ENCODE results near the gene CAPZB.

The CAPZB gene

DNA sequence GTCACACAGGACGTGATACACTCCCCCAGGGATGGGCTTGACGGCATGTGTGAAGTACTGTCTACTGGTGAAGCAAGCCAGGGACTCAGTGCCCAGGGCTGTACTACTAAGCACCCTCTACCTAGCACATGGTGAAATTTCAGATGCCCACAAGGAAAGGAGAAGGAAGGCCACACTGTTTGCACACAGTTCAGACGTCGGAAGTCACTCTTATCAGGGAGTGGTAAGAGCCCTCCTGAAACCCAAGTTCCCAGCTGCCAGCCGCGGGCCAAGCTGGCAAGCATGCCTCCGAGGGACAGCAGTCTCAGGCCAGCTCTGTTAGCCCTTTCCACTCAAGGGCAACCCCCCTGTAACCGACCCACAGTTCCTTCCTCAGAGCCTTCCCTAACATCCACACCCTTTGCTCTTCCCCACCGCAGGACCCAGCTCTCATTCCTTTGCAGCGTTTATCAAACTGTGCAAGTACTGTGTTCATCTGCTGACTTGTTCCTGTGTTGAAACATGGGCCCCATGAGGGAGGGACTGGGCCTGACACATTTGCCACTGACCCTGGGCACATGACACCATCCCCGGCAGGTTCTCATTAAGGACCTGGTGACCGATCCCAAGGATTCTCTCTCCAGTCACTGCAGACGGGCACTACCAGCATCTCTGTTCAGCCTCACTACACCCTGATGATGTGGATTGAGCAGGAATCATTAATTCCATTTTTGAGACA, 114.7 kb downstream of the CAPZB start:
- no peak for DNase-seq

DNA sequence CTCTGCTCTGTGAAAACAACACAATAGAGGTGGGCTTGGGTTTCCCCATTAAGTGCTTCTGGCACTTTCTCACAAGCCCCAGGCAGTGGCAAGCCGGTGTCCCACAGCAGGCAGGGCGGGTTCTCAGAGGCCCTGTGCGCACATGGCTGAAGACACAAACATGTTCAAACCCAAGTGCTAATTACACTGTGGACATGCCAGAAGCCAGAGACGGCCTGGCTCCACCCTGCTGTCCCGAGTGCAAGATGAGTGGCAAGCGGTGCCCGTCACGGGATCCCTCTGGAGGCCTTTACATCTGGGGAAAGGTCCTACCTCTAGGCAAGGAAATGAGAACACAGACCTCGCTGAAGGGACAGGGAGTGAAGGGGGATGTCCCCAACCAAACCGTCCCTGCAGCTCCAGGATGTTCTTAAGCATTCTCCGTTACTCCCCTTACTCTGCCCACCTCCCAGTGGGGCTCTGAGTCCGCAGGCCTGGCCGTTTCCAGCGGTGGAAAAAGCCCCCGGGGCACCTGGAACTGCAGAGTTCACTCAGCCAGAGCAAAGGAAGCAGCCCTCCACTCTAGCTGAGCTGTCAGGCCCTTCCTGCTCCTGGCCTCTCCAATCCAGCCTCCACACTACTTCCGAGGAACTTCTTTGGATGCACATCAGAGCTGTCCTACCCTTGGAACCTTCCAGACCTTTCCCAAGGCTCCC, 115.8 kb downstream of the CAPZB start:
- DNase-seq, result no peak

DNA sequence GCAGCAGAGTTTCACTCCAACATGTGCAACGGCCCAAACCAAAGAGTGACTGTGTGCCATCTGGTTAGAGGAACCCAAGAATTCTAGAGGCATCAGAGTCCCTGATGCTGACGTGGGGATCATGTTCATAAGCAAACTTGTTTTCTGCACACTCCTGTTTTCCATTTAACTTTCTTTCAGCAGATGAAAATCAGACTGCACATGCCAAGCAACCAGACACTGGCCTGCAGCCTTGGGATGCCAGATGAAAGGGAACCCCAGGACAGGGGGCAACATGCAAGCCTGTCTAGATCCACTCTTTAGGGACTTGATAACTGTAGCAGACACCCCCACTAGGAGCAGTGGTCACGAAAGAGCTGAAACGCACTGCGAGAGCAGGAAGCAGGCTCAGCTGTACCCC, 116.4 kb downstream of the CAPZB start:
- no peak for DNase-seq

- DNase-seq, result no peak
Observed at GRCh38 chr1:19368050-19368449, 117.3 kb downstream of the CAPZB start.

- no peak for DNase-seq
Observed at GRCh38 chr1:19367584-19368041, 117.7 kb downstream of the CAPZB start.

DNA sequence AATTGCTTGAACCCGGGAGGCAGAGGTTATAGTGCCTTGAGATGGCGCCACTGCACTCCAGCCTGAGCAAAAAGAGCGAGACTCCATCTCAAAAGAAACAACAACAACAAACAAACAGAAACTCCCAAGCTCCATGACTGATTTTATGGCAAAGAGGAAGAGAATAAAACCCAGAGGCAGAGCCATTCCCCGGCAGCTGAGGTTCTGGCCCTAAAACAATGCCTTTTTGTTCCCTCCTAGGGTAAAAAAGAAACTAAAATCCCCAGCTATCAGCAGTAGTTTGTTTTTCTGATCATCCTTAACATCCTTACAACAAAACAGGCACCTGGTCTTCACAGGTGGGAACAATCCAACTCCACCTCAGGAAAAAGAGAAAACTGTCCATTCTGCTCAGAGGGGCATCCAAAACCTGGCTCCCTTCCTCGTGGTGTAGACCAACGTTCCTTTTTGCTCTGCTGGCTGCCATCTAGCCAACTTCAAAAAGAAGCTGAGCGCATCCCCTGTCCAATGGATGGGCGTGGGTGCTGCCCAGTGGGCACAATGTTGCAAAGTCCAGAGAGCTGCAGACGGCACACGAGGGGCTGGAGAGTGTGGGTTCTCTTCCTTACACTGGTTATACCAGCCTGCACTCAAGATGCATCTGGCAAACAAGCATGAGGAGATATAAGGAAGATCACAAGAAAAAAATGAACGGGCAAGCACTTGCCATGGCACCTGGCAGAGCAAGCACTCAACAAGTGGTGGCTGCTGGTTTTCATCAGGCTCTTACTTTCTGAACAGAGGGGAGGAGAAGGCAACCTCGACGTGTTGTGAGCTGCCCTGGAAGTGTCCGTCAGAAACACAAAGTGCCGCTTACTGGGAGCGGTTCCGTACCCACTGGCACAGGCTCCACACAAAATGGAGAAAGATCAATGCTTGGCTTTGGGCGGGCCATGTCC, 118.5 kb downstream of the CAPZB start:
- DNase-seq, result no peak

GRCh38 chr1:19365721-19366120, 119.6 kb downstream of the CAPZB start:
- DNase-seq, result no peak

- no peak for DNase-seq
Observed at GRCh38 chr1:19363536-19364152, 121.7 kb downstream of the CAPZB start.

- DNase-seq, result no peak
Observed at GRCh38 chr1:19361611-19362147, 123.7 kb downstream of the CAPZB start.

DNA sequence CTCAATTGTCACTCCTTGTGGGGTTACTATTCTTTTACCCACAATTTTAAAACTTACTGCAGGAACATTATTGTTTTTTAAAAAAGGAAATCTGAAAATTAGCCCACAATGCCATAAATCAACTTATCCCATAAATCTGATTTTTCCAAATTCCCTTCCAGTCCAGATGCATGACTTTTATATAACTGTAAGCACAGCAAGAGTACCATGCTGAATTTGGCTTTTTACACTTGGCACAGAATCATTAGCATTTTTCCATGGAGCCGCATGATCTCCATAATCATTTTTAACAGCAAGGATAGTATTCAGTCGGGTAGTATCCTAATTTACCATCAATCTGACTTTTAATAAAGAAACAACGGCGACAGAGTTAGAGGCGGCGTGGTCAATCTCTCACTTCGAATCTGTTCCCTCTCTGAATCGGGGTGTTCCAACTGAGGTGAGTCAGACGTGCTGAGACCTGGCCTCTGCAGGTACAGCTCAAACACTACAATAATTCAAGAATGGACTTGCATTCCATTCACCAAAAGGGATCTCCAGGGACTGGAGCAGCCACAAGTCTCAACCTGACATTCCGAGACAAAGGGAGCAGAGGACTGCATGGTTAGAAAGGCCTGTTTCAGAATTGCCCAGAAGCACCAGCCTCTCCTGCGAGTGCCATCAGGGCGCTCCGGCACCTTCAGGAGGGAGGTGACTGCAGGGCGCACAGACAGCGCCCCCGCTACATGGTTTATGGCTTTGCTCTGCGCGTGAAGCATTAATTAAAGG, 124.3 kb downstream of the CAPZB start:
- DNase-seq, result no peak

GRCh38 chr1:19360432-19360831, 124.9 kb downstream of the CAPZB start:
- no peak for DNase-seq

- DNase-seq, result no peak
Observed at GRCh38 chr1:19360016-19360415, 125.3 kb downstream of the CAPZB start.

GRCh38 chr1:19359357-19359756, 126.0 kb downstream of the CAPZB start:
- no peak for DNase-seq

DNA sequence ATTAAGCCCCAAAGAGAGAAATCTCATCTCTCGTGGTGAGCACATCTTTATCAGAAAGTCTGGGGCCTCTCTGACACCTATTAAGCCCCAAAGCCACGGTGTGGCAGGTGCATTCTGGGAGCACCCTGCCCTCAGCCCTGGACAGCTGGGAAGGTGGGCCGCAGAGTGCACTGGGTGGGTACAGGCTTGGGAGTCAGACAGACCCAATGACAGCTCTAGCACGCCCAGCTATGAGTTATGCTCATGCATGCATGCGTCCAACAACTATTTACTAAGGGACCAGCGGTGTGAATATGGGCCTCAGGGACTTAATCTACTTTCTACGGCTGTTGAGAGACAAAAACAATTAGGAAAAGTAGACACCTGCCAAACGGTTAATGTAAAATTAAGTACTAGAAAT, 126.6 kb downstream of the CAPZB start:
- no peak for DNase-seq

DNA sequence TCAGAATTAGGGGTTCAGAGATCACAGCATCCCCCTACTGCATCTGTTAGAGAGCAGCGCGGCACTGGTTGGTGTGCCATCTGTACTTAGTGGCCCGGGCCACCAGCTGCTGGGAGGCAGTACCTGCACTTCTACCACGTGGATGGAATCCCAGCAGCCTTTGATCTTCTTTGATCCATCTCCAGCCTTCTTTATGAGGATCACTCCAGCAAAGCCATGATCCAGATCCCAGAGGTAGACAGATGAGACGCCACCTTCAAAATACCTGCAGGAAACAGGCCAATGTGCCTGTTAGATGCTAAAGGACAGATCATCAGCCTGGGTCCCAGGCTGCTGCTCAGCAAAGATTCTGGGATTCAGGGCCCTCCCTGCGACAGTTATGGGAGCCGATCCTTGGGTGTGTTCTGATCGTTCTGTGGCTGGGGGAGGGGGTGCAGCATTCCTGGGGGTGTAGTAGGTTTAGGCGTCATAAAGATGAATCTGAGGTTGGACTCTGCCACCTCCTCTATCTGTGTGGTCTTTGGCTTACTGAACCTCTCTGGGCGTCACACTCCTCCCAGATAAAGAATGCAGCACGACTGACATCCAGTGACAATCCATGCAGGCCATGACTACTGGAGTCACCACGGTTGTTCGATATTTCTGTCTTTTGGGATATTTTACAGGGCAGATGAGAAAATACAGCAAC, 127.9 kb downstream of the CAPZB start:
- no peak for DNase-seq

DNA sequence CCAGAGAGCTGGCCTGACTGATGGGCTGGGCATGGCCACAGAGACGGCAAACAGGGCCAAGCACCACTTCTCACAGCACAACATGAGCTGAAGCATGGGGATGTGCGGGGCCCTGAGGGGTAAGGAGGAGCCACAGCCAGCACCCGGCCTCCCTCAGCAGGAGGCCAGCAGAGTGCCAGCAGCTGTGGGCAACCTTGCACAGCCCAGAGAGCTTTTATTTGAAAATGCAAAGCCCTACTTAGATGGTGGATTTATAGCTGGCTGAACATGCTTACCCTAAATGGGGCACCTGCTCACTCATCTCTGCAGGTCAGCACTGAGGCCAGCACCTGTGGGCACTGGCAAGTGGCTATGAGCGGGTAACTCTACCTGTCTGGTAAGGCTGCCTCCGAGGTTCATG, 129.1 kb downstream of the CAPZB start:
- no peak for DNase-seq

GRCh38 chr1:19354531-19354981, 130.8 kb downstream of the CAPZB start:
- DNase-seq, result no peak

GRCh38 chr1:19353596-19353995, 131.7 kb downstream of the CAPZB start:
- DNase-seq, result no peak

GRCh38 chr1:19352839-19353238, 132.5 kb downstream of the CAPZB start:
- no peak for DNase-seq

- DNase-seq, result no peak
Observed at GRCh38 chr1:19351873-19352272, 133.5 kb downstream of the CAPZB start.

DNA sequence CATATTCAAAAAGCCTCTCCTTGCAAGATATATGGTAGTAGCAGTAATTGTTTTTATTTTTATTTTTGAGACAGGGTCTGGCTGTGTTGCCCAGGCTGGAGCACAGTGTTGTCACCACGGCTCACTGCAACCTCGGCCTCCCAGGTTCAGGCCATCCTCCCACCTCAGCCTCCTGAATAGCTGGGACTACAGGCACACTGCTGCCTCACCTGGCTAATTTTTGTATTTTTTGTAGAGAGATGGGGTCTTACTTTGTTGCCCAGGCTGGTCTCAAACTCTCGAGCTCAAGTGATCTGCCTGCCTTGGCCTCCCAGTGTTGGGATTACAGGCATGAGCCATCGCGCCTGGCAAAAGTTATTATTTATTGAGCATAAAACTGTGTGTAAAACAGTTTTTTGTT, 134.8 kb downstream of the CAPZB start:
- DNase-seq, result no peak

All from right kidney (tissue), 1 donor.